Fibroblast of lung (primary cell): ENCODE results near the gene ZNF521. TPM values are rescaled to one million over a fixed set of nuclear protein-coding genes. Genes with fewer than 3 reads are reported as not detected.
A peak's percentile ranks its signal among the peaks of the same experiment; 100 is the strongest.

Source experiments
- DNase-seq, 2 donors: peaks; one replicate each; pipeline versions ENCODE4 v3.0.0 to v3.0.0-alpha.2; 2010; ENCODE audit warnings: low read depth in 2 of 2
- H2AFZ ChIP-seq: 2 replicates; pipeline ENCODE4 v1.5.1; 2012; ENCODE audit warnings: low read length, control low read depth, inconsistent platforms
- H3K27ac ChIP-seq: 2 replicates; pipeline ENCODE4 v1.5.1; 2011; ENCODE audit warnings: low read length, control low read depth; ENCODE audit not compliant: insufficient read depth
- H3K27me3 ChIP-seq: 2 replicates; pipeline ENCODE4 v1.5.1; 2011; ENCODE audit warnings: mild to moderate bottlenecking, low read length; ENCODE audit not compliant: control insufficient read depth, insufficient read depth
- H3K36me3 ChIP-seq: 2 replicates; pipeline ENCODE4 v1.5.1; 2011; ENCODE audit warnings: low read length; ENCODE audit not compliant: control insufficient read depth, insufficient read depth
- H3K4me1 ChIP-seq: 2 replicates; pipeline ENCODE4 v1.5.1; 2011; ENCODE audit warnings: low read length; ENCODE audit not compliant: control insufficient read depth, insufficient read depth; ENCODE audit errors: extremely low read depth
- H3K4me2 ChIP-seq: 2 replicates; pipeline ENCODE4 v1.5.1; 2011; ENCODE audit warnings: low read length, control low read depth; ENCODE audit not compliant: insufficient read depth; ENCODE audit errors: extremely low read depth
- H3K4me3 ChIP-seq, 4 experiments: fragments of 200-600 bp in 1 of 4; sonication (generic) in 1 of 4; replicated peaks in 1 of 4; 2 replicates each; pipeline ENCODE4 v1.5.1; 2011 to 2016; ENCODE audit warnings: low read length in 4 of 4, low read depth in 3 of 4, mild to moderate bottlenecking in 3 of 4, control low read depth in 2 of 4, inconsistent platforms in 1 of 4, mixed read lengths in 1 of 4; ENCODE audit not compliant: insufficient read depth in 1 of 4; ENCODE audit errors: control extremely low read depth in 1 of 4
- H3K79me2 ChIP-seq: 2 replicates; pipeline ENCODE4 v1.5.1; 2012; ENCODE audit warnings: mild to moderate bottlenecking, low read length, inconsistent platforms; ENCODE audit not compliant: control insufficient read depth, insufficient read depth
- H3K9ac ChIP-seq: 2 replicates; pipeline ENCODE4 v1.5.1; 2011; ENCODE audit warnings: mild to moderate bottlenecking, low read length, control low read depth; ENCODE audit not compliant: insufficient read depth
- H3K9me3 ChIP-seq: 2 replicates; pipeline ENCODE4 v1.5.1; 2012; ENCODE audit warnings: low read depth, low read length; ENCODE audit not compliant: control insufficient read depth, insufficient read depth
- H4K20me1 ChIP-seq: 2 replicates; pipeline ENCODE4 v1.5.1; 2011; ENCODE audit warnings: low read length; ENCODE audit not compliant: control insufficient read depth, insufficient read depth; ENCODE audit errors: extremely low read depth
- EZH2 ChIP-seq: IDR thresholded peaks from 2 replicates; pipeline ENCODE4 v1.5.1; 2012; ENCODE audit warnings: low read length, control low read depth, mild to moderate bottlenecking; ENCODE audit errors: missing control alignments
- polyA plus RNA-seq, 2 donors: library from polyadenylated mRNA; depleted of rRNA in 1 of 2; stranded (reverse) in 1 of 2; unstranded in 1 of 2; fragments of >200 nt; gene quantifications; 2 replicates each; pipeline ENCODE4 v1.2.1, GENCODE V29; 2011 to 2012; ENCODE audit warnings: missing spikeins in 1 of 2
- total RNA-seq: library from RNA; depleted of rRNA; stranded (reverse); fragments of >200 nt; gene quantifications from 2 replicates; pipeline ENCODE4 v1.2.1, GENCODE V29; 2014
- TF ChIP-seq, protein P1 (sequence below), 2 donors: IDR thresholded peaks in 1 of 2; conservative IDR thresholded peaks in 1 of 2; 1 replicate in 1 of 2; 2 replicates in 1 of 2; pipeline ENCODE4 v1.5.1; 2011 to 2012; ENCODE audit warnings: low read length in 2 of 2, control low read depth in 1 of 2, inconsistent platforms in 1 of 2, low read depth in 1 of 2, mild to moderate bottlenecking in 1 of 2

ZNF521 gene
- total and polyA plus RNA-seq, 2 donors (not counting 1 experiment from before 2014, with no cell fraction given): 25.2 to 43.6 TPM

DNA sequence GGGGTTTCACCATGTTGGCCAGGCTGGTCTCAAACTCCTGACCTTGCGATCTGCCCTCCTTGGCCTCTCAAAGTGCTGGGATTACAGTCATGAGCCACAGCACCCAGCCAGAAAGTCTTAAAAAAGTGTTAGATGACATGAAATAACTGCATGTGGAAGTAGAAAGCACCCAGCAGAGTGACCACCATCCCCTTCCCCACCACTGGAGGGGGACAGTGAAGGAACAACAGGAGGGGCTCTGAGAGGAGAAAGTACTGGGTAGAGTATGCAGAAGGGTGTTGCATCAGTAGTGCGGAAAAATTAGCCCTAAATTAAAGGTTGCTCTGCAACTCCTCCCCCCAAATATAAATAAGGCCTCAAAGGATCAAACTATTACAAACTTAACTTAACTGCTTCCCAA, 230.5 kb downstream of the ZNF521 start:
- Histone ChIP-seq H2AFZ (no peak overlapping the region), H3K9me3 (no peaks in the 10 kb centered on the region), H3K79me2 (no peaks in the 10 kb centered on the region), H3K27ac (no peak overlapping the region), H3K4me3 (no peak overlapping the region), H4K20me1 (no peaks in the 10 kb centered on the region), H3K27me3 (no peaks in the 10 kb centered on the region), H3K36me3 (no peaks in the 10 kb centered on the region), H3K4me1 (peaks cover 5% of the 10 kb centered on the region), H3K9ac (no peak overlapping the region), H3K4me2 (no peak overlapping the region)
- no peak for TF ChIP-seq EZH2
- TF ChIP-seq, protein P1, sequence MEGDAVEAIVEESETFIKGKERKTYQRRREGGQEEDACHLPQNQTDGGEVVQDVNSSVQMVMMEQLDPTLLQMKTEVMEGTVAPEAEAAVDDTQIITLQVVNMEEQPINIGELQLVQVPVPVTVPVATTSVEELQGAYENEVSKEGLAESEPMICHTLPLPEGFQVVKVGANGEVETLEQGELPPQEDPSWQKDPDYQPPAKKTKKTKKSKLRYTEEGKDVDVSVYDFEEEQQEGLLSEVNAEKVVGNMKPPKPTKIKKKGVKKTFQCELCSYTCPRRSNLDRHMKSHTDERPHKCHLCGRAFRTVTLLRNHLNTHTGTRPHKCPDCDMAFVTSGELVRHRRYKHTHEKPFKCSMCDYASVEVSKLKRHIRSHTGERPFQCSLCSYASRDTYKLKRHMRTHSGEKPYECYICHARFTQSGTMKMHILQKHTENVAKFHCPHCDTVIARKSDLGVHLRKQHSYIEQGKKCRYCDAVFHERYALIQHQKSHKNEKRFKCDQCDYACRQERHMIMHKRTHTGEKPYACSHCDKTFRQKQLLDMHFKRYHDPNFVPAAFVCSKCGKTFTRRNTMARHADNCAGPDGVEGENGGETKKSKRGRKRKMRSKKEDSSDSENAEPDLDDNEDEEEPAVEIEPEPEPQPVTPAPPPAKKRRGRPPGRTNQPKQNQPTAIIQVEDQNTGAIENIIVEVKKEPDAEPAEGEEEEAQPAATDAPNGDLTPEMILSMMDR (conservative IDR thresholded peaks at IDR 0.05 in 1 of 2, IDR thresholded peaks at IDR 0.05 in 1 of 2; ENCODE audit: low read depth in 1 of 2, low read length in 2 of 2): peak in 1 of 2 donors; percentile 3
- no peak for DNase-seq

DNA sequence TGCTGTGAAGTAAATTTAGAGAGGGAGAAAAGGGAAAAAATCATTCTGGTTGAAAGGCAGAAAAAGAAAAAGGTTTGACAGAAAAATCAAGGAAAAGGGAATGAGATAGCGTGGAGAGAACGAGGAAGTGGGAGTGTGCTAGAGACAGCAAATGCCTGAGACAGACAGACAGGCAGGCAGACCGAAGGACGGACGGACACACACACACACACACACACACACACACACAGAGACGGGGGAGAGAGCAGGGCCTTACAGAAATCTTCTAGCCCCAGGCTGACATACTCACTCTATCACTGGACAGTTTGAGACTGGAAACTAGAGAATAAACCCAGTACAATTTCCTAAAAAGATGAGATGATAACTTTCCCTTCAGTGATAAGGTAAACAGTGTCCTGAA, 238.4 kb downstream of the ZNF521 start:
- Histone ChIP-seq H3K27ac (no peak overlapping the region), H3K9ac (no peak overlapping the region), H4K20me1 (no peaks in the 10 kb centered on the region), H2AFZ (no peak overlapping the region), H3K27me3 (no peaks in the 10 kb centered on the region), H3K4me2 (no peak overlapping the region), H3K4me1 (no peaks in the 10 kb centered on the region), H3K79me2 (no peaks in the 10 kb centered on the region), H3K4me3 (no peak overlapping the region), H3K9me3 (no peaks in the 10 kb centered on the region), H3K36me3 (no peaks in the 10 kb centered on the region)
- DNase-seq: no peak
- TF ChIP-seq EZH2: no peak
- TF ChIP-seq, protein P1 (conservative IDR thresholded peaks at IDR 0.05 in 1 of 2, IDR thresholded peaks at IDR 0.05 in 1 of 2; ENCODE audit: low read depth in 1 of 2, low read length in 2 of 2): no peak

DNA sequence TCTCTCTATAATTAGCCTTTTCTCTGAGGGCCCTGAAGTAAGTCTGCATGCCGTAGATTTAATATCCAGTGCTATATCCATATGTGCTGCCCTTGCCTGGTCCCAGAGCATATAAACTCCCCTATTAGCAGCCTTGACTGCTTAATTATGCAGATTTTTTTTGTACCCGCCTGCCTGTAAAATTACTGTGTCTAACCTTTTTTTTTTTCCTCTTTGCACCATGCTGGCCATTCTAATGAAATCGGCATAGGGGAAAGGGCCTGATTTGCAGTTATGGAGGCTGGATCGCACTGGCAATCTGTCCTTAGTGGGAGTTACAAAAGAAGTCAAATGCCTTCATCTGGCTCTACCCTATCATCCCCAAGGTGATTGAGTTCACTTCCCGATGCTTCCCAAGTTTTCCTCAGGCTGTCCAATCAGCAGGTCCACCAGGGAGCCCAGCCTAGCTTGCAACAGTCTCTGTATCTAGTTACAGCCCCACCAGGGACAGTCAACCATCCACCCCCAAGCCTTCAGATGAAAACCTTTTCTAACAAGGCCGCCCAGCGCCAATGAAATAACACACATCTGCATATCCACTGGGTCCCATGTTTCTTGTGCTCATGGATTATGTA, 239.0 kb downstream of the ZNF521 start:
- no peak overlapping the region for H3K27ac ChIP-seq
- no peak for DNase-seq
- H3K4me1 ChIP-seq: no peaks in the 10 kb centered on the region
- no peak overlapping the region for H2AFZ ChIP-seq
- H3K4me2 ChIP-seq: no peak overlapping the region
- no peaks in the 10 kb centered on the region for H4K20me1 ChIP-seq
- no peak overlapping the region for H3K4me3 ChIP-seq
- H3K36me3 ChIP-seq: no peaks in the 10 kb centered on the region
- no peak overlapping the region for H3K9ac ChIP-seq
- TF ChIP-seq, protein P1 (conservative IDR thresholded peaks at IDR 0.05 in 1 of 2, IDR thresholded peaks at IDR 0.05 in 1 of 2; ENCODE audit: low read depth in 1 of 2, low read length in 2 of 2): no peak
- no peak for TF ChIP-seq EZH2
- no peaks in the 10 kb centered on the region for H3K27me3 ChIP-seq
- no peaks in the 10 kb centered on the region for H3K9me3 ChIP-seq
- H3K79me2 ChIP-seq: no peaks in the 10 kb centered on the region
